Amygdala (tissue), 56 donors: ENCODE measurements around the gene JMJD7.

Experiments
- DNase-seq, 56 donors: peaks; one replicate each; lab custom pipeline; 2025; lab: John Stamatoyannopoulos, UW

The JMJD7 gene

GRCh38 chr15:41839781-41840491 is 12.0 kb downstream of the JMJD7 start:
- DNase-seq, result no peak

- no peak for DNase-seq
These were observed 12.8 kb downstream of the JMJD7 start for GRCh38 chr15:41840673-41841072.

- DNase-seq, result no peak
These were observed 13.2 kb downstream of the JMJD7 start for GRCh38 chr15:41841131-41841530.

- no peak for DNase-seq
These were observed 14.3 kb downstream of the JMJD7 start for GRCh38 chr15:41842229-41842628.

- DNase-seq, result no peak
These were observed 15.7 kb downstream of the JMJD7 start for GRCh38 chr15:41843571-41843970.

GRCh38 chr15:41844814-41845213 is 16.9 kb downstream of the JMJD7 start:
- no peak for DNase-seq

- DNase-seq, result no peak
These were observed 19.3 kb downstream of the JMJD7 start for GRCh38 chr15:41847206-41847605.

GRCh38 chr15:41847981-41848380 is 20.1 kb downstream of the JMJD7 start:
- no peak for DNase-seq

GRCh38 chr15:41848631-41849030 is 20.7 kb downstream of the JMJD7 start:
- DNase-seq, result no peak

GRCh38 chr15:41849204-41849603 is 21.3 kb downstream of the JMJD7 start:
- no peak for DNase-seq

GRCh38 chr15:41849861-41850260 is 22.0 kb downstream of the JMJD7 start:
- DNase-seq, result no peak

- no peak for DNase-seq
These were observed 22.7 kb downstream of the JMJD7 start for GRCh38 chr15:41850482-41851166.

GRCh38 chr15:41851167-41851523 is 23.3 kb downstream of the JMJD7 start:
- no peak for DNase-seq

- DNase-seq, result no peak
These were observed 24.0 kb downstream of the JMJD7 start for GRCh38 chr15:41851755-41852370.

GRCh38 chr15:41852736-41853590 is 25.1 kb downstream of the JMJD7 start:
- DNase-seq, result no peak

GRCh38 chr15:41853831-41854230 is 25.9 kb downstream of the JMJD7 start:
- DNase-seq, result no peak

GRCh38 chr15:41854443-41854842 is 26.6 kb downstream of the JMJD7 start:
- no peak for DNase-seq

- DNase-seq, result no peak
These were observed 27.5 kb downstream of the JMJD7 start for GRCh38 chr15:41855261-41855961.

GRCh38 chr15:41856262-41856661 is 28.4 kb downstream of the JMJD7 start:
- DNase-seq, result no peak

- DNase-seq, result no peak
These were observed 28.8 kb downstream of the JMJD7 start for GRCh38 chr15:41856716-41857115.
